Endothelial cell (in vitro differentiated cells): ENCODE data around the gene BRAT1. TPM values are rescaled to one million over a fixed set of nuclear protein-coding genes. Genes with fewer than 3 reads are reported as not detected.

ENCODE experiments used
- DNase-seq: peaks from one replicate; pipeline ENCODE4 v3.0.0; 2021; ENCODE audit warnings: low spot score
- H3K27ac Mint-ChIP-seq: one replicate; pipeline ENCODE4 v1.8.0; 2021; ENCODE audit warnings: mixed read lengths, inconsistent platforms; ENCODE audit not compliant: unreplicated experiment
- H3K27me3 Mint-ChIP-seq: one replicate; pipeline ENCODE4 v1.8.0; 2021; ENCODE audit warnings: mild to moderate bottlenecking, moderate library complexity, mixed read lengths, inconsistent platforms; ENCODE audit not compliant: unreplicated experiment
- H3K36me3 Mint-ChIP-seq: one replicate; pipeline ENCODE4 v1.8.0; 2021; ENCODE audit warnings: mild to moderate bottlenecking, low read depth, mixed read lengths, inconsistent platforms; ENCODE audit not compliant: unreplicated experiment
- H3K4me1 Mint-ChIP-seq: one replicate; pipeline ENCODE4 v1.8.0; 2021; ENCODE audit warnings: mild to moderate bottlenecking, mixed read lengths, inconsistent platforms; ENCODE audit not compliant: unreplicated experiment
- H3K4me3 Mint-ChIP-seq: one replicate; pipeline ENCODE4 v1.8.0; 2021; ENCODE audit warnings: mild to moderate bottlenecking, mixed read lengths, inconsistent platforms; ENCODE audit not compliant: unreplicated experiment
- H3K9me3 Mint-ChIP-seq: one replicate; pipeline ENCODE4 v1.8.0; 2021; ENCODE audit warnings: mixed read lengths, inconsistent platforms; ENCODE audit not compliant: unreplicated experiment
- CTCF ChIP-seq: fragments of 200-600 bp; sonication (generic); IDR thresholded peaks from one replicate; pipeline ENCODE4 v1.5.0; 2021; ENCODE audit warnings: antibody characterized with exemption; ENCODE audit not compliant: unreplicated experiment
- total RNA-seq: library from RNA; stranded (reverse); fragmentation: NEBNext Ultra II Directional; extraction: Animal tissue kit (Norgen Biotek cat#: 25700); gene quantifications from one replicate; pipeline ENCODE4 v1.2.1, GENCODE V29; 2021; ENCODE audit not compliant: unreplicated experiment

Gene BRAT1
- total RNA-seq, 1 donor from 2014 or later, result 34.0 TPM

DNA sequence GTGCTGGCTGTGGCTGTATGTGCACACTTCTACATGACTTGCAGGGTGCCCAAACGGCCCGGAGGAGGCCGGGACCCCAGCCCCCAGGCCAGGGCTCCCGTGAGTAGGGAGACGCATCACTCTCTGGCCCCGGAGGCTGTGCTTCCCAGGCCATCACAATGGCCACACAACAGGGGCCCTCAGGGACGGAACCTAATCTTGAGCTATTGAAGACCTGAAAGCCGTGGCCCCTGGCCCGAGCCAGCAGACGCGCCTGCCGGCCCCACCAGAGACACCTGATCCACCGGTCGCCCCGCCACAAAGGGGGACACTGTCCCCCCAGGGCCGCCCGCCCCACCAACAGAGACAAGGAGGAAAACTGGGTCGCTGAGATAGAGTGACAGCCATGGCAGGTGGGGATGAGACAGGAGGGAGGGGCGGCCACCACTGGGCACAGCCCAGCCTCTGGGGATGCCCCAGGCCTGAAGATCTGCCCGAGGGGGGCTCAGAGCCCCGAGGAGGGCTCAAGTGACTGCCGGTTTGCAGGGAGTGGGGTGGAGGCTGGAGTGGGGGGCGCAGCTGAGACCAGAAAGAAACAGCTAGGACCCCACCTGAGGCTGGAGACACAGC is 45.9 kb downstream of the BRAT1 start:
- DNase-seq, result no peak
- no peaks in the 10 kb centered on the region for H3K36me3 Mint-ChIP-seq
- no peaks in the 10 kb centered on the region for H3K9me3 Mint-ChIP-seq
- H3K27ac Mint-ChIP-seq, result no peak overlapping the region
- peaks cover 10% of the 10 kb centered on the region for H3K27me3 Mint-ChIP-seq
- peaks cover 13% of the 10 kb centered on the region for H3K4me1 Mint-ChIP-seq
- no peak overlapping the region for H3K4me3 Mint-ChIP-seq
- no peak for TF ChIP-seq CTCF

GRCh38 chr7:2508327-2509215 is 46.8 kb downstream of the BRAT1 start:
- H3K36me3 Mint-ChIP-seq, result no peaks in the 10 kb centered on the region
- H3K4me1 Mint-ChIP-seq, result peaks cover 13% of the 10 kb centered on the region
- no peak overlapping the region for H3K4me3 Mint-ChIP-seq
- H3K9me3 Mint-ChIP-seq, result no peaks in the 10 kb centered on the region
- no peak overlapping the region for H3K27ac Mint-ChIP-seq
- DNase-seq, result no peak
- TF ChIP-seq CTCF, result no peak
- peaks cover 10% of the 10 kb centered on the region for H3K27me3 Mint-ChIP-seq

GRCh38 chr7:2507917-2508306 is 47.4 kb downstream of the BRAT1 start:
- no peak for DNase-seq
- Mint-ChIP-seq H3K27me3 (peaks cover 10% of the 10 kb centered on the region), H3K36me3 (no peaks in the 10 kb centered on the region), H3K9me3 (no peaks in the 10 kb centered on the region), H3K4me3 (no peak overlapping the region), H3K4me1 (peaks cover 11% of the 10 kb centered on the region), H3K27ac (no peak overlapping the region)
- no peak for TF ChIP-seq CTCF

DNA sequence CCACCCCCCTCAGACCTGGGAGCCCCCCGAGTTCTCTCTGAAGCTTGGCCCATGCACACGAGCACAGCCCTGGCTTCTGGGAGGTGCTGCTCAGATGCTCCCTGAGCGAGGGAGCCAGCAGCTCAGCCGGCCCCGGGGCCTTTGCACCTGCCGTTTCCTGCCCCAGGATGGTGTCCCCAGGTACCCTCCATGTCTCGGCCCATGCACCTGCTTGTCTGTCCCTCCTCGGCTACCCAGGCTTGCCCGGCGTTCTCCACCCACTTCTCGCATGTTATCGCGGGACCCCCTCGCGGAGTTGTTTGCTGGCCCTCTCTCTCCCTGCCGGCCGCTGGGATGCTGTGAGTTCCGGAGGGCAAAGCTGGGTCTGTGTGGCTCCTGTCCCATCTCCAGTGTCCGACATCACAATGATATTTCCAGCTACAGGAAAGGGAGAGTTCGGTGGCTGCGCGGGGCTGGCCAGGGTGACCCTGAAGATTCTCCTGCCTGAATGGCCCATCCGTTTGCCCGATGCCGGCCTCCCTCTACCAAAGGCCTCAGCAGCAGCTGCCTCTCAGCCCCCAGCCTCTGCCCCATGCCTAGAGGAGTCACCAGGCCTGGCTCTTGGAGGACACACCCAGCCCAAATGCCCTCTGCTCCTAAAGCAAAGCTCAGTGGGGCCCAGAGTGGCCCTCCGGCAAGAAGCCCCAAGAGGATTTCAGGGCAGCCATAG is 48.0 kb downstream of the BRAT1 start:
- no peak for DNase-seq
- Mint-ChIP-seq H3K9me3 (no peaks in the 10 kb centered on the region), H3K27me3 (peaks cover 8% of the 10 kb centered on the region), H3K36me3 (no peaks in the 10 kb centered on the region), H3K4me1 (peaks cover 6% of the 10 kb centered on the region), H3K27ac (no peak overlapping the region), H3K4me3 (no peak overlapping the region)
- no peak for TF ChIP-seq CTCF

DNA sequence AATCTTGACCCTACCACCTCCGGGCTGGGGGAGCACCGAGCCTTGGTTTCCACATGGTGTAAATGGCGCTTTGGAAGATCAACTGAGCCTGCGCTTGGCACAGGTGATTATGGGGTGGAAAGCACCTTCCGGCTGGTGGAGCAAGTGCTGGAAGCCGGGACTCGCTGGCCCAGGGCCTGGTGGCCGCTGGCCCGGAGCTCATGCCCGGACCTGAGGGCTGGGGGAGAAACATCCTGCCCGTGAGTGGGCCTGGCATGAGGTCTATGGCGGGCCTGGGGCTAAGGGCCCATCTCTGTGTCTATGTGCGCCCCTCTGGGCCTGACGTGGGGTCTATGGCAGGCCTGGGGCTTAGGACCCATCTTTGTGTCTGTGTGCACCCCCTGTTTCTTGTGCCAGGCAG is 49.9 kb downstream of the BRAT1 start:
- no peak overlapping the region for H3K4me3 Mint-ChIP-seq
- H3K27ac Mint-ChIP-seq, result no peak overlapping the region
- no peak for TF ChIP-seq CTCF
- no peaks in the 10 kb centered on the region for H3K36me3 Mint-ChIP-seq
- DNase-seq, result no peak
- peaks cover 2% of the 10 kb centered on the region for H3K4me1 Mint-ChIP-seq
- H3K27me3 Mint-ChIP-seq, result peaks cover 5% of the 10 kb centered on the region
- H3K9me3 Mint-ChIP-seq, result no peaks in the 10 kb centered on the region
